ENCODE results near the gene NXPE3. TPM values are rescaled to one million over a fixed set of nuclear protein-coding genes. Genes with fewer than 3 reads are reported as not detected.

Gene NXPE3
- total RNA-seq, 1 experiment from 2014 or later = 15.9 TPM

DNA sequence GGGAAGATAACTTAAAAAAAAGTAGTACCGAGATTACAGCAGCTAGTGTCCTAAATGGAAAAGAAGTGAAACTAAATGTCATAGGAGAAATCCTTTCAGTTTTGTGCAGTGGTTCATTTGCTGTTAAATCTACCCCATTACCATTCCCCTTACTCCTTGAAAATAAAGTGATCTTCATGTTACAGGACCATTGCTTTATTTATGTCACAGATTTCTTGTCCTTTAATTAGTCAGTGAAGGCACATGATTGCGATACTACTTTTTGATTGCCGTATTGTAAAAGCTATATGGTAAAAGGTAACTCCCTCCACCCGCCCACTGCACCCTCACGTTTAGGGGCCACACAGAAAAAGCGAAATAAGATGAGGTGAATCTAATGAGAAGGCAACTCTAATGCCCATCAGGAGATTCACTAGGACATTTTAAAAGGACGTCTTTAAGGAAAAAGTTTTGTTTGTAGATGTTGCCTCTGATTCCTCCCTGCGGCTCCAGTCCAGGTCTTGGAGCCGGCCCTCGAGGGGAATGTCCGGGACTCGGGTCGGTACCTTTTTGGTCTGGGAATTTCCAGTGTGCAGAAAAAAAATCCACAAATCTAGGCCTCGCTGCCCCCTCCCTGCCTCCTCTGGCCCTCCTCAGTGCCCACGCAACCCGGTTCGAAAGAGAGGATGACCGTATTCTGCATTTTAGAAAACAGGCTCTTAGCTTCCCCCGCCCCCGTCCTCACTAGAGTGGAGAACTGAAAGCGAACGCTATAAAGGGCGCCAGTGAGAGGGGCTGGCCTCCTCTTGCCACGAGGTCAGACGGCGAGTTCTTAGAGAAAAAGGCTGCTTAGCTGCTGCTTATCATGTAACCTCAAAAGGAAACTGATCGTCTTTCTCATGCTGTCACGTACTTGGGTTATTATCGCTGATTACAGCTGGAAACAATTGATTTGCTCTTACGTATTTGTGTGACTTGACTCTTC lies 48.5 kb downstream of the NXPE3 start:
- H3K4me2 ChIP-seq (ENCODE audit: insufficient read depth, insufficient read length, low read length) = peak overlapping the region; percentile 62
- DNase-seq = peak; percentile 72
- H2AK5ac ChIP-seq (ENCODE audit: insufficient read length, low read length) = no peak overlapping the region
- peak overlapping the region; percentile 90 for H3K9ac ChIP-seq (ENCODE audit: extremely low read depth, insufficient read length, low read length)
- H3K27me3 ChIP-seq (ENCODE audit: insufficient read depth, low read length) = no peaks in the 10 kb centered on the region
- Mint-ChIP-seq H3K4me3 (peak overlapping the region; percentile 89 to 92), H3K4me1 (peaks cover 21 to 28% of the 10 kb centered on the region in 2 experiments), H3K9me3 (no peaks in the 10 kb centered on the region), H3K27ac (peak overlapping the region; percentile 91 to 99 (median 97); a peak in 4 of 7 replicates), H3K27me3 (ENCODE audit: low read depth) (no peaks in the 10 kb centered on the region), H3K36me3 (ENCODE audit: insufficient read depth in 1 of 3, low read depth in 3 of 3) (peaks cover 0 to 1% (median 0%) of the 10 kb centered on the region in 3 experiments; a peak in 3 of 7 replicates)
- no peak overlapping the region for H2BK15ac ChIP-seq (ENCODE audit: low read depth, low read length)
- H3K79me2 ChIP-seq (ENCODE audit: insufficient read depth, low read length) = no peaks in the 10 kb centered on the region
- no peak overlapping the region for H3K56ac ChIP-seq (ENCODE audit: insufficient read length, low read depth, low read length)
- H3K9me3 ChIP-seq (ENCODE audit: control insufficient read depth, low read depth, low read length) = no peaks in the 10 kb centered on the region
- no peak overlapping the region for H3K23ac ChIP-seq (ENCODE audit: insufficient read length, low read depth, low read length)
- no peaks in the 10 kb centered on the region for H3K79me1 ChIP-seq (ENCODE audit: insufficient read depth, low read depth, low read length, poor library complexity, severe bottlenecking)
- no peak overlapping the region for H2BK5ac ChIP-seq (ENCODE audit: insufficient read length, low read length)
- no CpG with 5 or more reads among the region's 30 CpGs for WGBS (ENCODE audit: extremely low coverage, insufficient read length, low lambda C conversion rate)
- H4K91ac ChIP-seq (ENCODE audit: insufficient read length, low read depth, low read length) = no peak overlapping the region
- no peak overlapping the region for H3T11ph ChIP-seq (ENCODE audit: low read length)
- TF ChIP-seq CTCF (conservative IDR thresholded peaks at IDR 0.05) = no peak
- no peak overlapping the region for H2BK12ac ChIP-seq (ENCODE audit: insufficient read length, low read depth, low read length)
- H4K20me1 ChIP-seq (ENCODE audit: control insufficient read depth, insufficient read depth, insufficient read length) = no peaks in the 10 kb centered on the region
- no peak overlapping the region for H4K8ac ChIP-seq (replicated peaks; ENCODE audit: insufficient read length, low read depth, low read length)
- no peaks in the 10 kb centered on the region for H3K23me2 ChIP-seq (ENCODE audit: insufficient read length, low read depth, low read length, poor library complexity, severe bottlenecking)
- H3K18ac ChIP-seq (ENCODE audit: insufficient read length, low read depth, low read length) = peak overlapping the region; percentile 66
- H2AFZ ChIP-seq (ENCODE audit: low read length) = peak overlapping the region; percentile 57
- no peaks in the 10 kb centered on the region; the same call in 1 of the 2 replicates for H3K4me1 ChIP-seq (ENCODE audit: insufficient read depth, low read length)
- no peak overlapping the region for H2BK120ac ChIP-seq (ENCODE audit: low read depth, low read length, poor library complexity, severe bottlenecking)
- peak overlapping the region; percentile 86; the same call in 1 of the 2 replicates for H3K14ac ChIP-seq (ENCODE audit: insufficient read depth, low read length)
- no peak overlapping the region for H4K5ac ChIP-seq (ENCODE audit: insufficient read length, low read depth, low read length)
- H3K4ac ChIP-seq (ENCODE audit: low read depth, low read length) = no peak overlapping the region
- H2BK20ac ChIP-seq (ENCODE audit: low read depth, low read length, poor library complexity, severe bottlenecking) = no peak overlapping the region
- H3K27ac ChIP-seq (ENCODE audit: insufficient read length, low read depth, low read length) = no peak overlapping the region
